Astrocyte (in vitro differentiated cells and primary cell): ENCODE results near the gene PTPN4. TPM values are rescaled to one million over a fixed set of nuclear protein-coding genes. Genes with fewer than 3 reads are reported as not detected.

Experiments used
- DNase-seq: peaks from one replicate; pipeline ENCODE4 v3.0.0-alpha.2; 2010; ENCODE audit warnings: low read depth
- FAIRE-seq: peaks from 2 replicates; lab custom pipeline; 2011; peaks lifted over from hg19 to GRCh38; lab: Jason Lieb, UNC
- H2AFZ ChIP-seq: 2 replicates; pipeline ENCODE4 v1.6.0; 2012; ENCODE audit warnings: low read depth, low read length, inconsistent platforms
- H3K27ac ChIP-seq: 2 replicates; pipeline ENCODE4 v1.5.1; 2011; ENCODE audit warnings: low read depth, low read length, inconsistent platforms
- H3K27me3 ChIP-seq: 2 replicates; pipeline ENCODE4 v1.6.0; 2011; ENCODE audit warnings: low read length, inconsistent platforms; ENCODE audit not compliant: insufficient read depth
- H3K36me3 ChIP-seq: 2 replicates; pipeline ENCODE4 v1.5.1; 2011; ENCODE audit warnings: low read length, inconsistent platforms; ENCODE audit not compliant: insufficient read depth
- H3K4me1 ChIP-seq: 2 replicates; pipeline ENCODE4 v1.5.1; 2011; ENCODE audit warnings: low read length, inconsistent platforms; ENCODE audit not compliant: insufficient read depth
- H3K4me2 ChIP-seq: 2 replicates; pipeline ENCODE4 v1.6.0; 2012; ENCODE audit warnings: low read length, inconsistent platforms
- H3K4me3 ChIP-seq: 2 replicates; pipeline ENCODE4 v1.5.1; 2011; ENCODE audit warnings: low read depth, mild to moderate bottlenecking, low read length, inconsistent platforms; ENCODE audit not compliant: insufficient read depth
- H3K79me2 ChIP-seq: 2 replicates; pipeline ENCODE4 v1.6.0; 2012; ENCODE audit warnings: mild to moderate bottlenecking, low read length, inconsistent platforms; ENCODE audit not compliant: insufficient read depth
- H3K9ac ChIP-seq: 2 replicates; pipeline ENCODE4 v1.6.0; 2012; ENCODE audit warnings: mild to moderate bottlenecking, low read length, inconsistent platforms
- H3K9me3 ChIP-seq: 2 replicates; pipeline ENCODE4 v1.5.1; 2012; ENCODE audit warnings: low read depth, mild to moderate bottlenecking, low read length, inconsistent platforms; ENCODE audit not compliant: insufficient read depth
- H4K20me1 ChIP-seq: 2 replicates; pipeline ENCODE4 v1.6.0; 2012; ENCODE audit warnings: low read length, inconsistent platforms; ENCODE audit not compliant: insufficient read depth
- H3K27ac Mint-ChIP-seq: one replicate; pipeline ENCODE4 v1.8.0; 2021; ENCODE audit warnings: mild to moderate bottlenecking, mixed read lengths; ENCODE audit not compliant: unreplicated experiment
- H3K27me3 Mint-ChIP-seq: one replicate; pipeline ENCODE4 v1.8.0; 2021; ENCODE audit warnings: low read depth, mixed read lengths; ENCODE audit not compliant: unreplicated experiment
- H3K36me3 Mint-ChIP-seq: one replicate; pipeline ENCODE4 v1.8.0; 2021; ENCODE audit warnings: low read depth, mixed read lengths; ENCODE audit not compliant: unreplicated experiment
- H3K4me1 Mint-ChIP-seq: one replicate; pipeline ENCODE4 v1.8.0; 2021; ENCODE audit warnings: low read depth, mixed read lengths; ENCODE audit not compliant: unreplicated experiment
- H3K4me3 Mint-ChIP-seq: one replicate; pipeline ENCODE4 v1.8.0; 2021; ENCODE audit warnings: mild to moderate bottlenecking, moderate library complexity, mixed read lengths; ENCODE audit not compliant: unreplicated experiment
- H3K9me3 Mint-ChIP-seq: one replicate; pipeline ENCODE4 v1.8.0; 2021; ENCODE audit warnings: mild to moderate bottlenecking, mixed read lengths; ENCODE audit not compliant: unreplicated experiment
- EZH2 ChIP-seq: IDR thresholded peaks from 2 replicates; pipeline ENCODE4 v1.6.1; 2012; ENCODE audit warnings: mild to moderate bottlenecking, low read length, inconsistent platforms; ENCODE audit not compliant: insufficient read depth
- total RNA-seq: library from RNA; stranded (reverse); gene quantifications from 2 replicates; pipeline ENCODE4 v1.2.1, GENCODE V29; 2021
- TF ChIP-seq, protein P1 (sequence below): IDR thresholded peaks from 2 replicates; pipeline ENCODE4 v1.5.1; 2011; ENCODE audit warnings: low read depth, mild to moderate bottlenecking, inconsistent platforms, low read length, moderate library complexity; ENCODE audit not compliant: insufficient read depth

Gene PTPN4
- total RNA-seq, 1 donor from 2014 or later: 38.2 TPM

GRCh38 chr2:119934319-119934718 is 174.6 kb downstream of the PTPN4 start:
- DNase-seq (no peak), FAIRE-seq (no peak)
- Histone ChIP-seq H3K27ac (no peak overlapping the region), H3K4me3 (no peak overlapping the region), H3K4me1 (no peaks in the 10 kb centered on the region), H3K27me3 (no peaks in the 10 kb centered on the region), H3K9ac (no peak overlapping the region), H4K20me1 (no peaks in the 10 kb centered on the region), H3K9me3 (no peaks in the 10 kb centered on the region), H2AFZ (no peak overlapping the region), H3K36me3 (no peaks in the 10 kb centered on the region), H3K4me2 (no peak overlapping the region), H3K79me2 (no peaks in the 10 kb centered on the region)
- H3K4me3 Mint-ChIP-seq: no peak overlapping the region
- H3K36me3 Mint-ChIP-seq: peaks cover 3% of the 10 kb centered on the region
- H3K9me3 Mint-ChIP-seq: no peaks in the 10 kb centered on the region
- no peak overlapping the region for H3K27ac Mint-ChIP-seq
- TF ChIP-seq, protein P1, sequence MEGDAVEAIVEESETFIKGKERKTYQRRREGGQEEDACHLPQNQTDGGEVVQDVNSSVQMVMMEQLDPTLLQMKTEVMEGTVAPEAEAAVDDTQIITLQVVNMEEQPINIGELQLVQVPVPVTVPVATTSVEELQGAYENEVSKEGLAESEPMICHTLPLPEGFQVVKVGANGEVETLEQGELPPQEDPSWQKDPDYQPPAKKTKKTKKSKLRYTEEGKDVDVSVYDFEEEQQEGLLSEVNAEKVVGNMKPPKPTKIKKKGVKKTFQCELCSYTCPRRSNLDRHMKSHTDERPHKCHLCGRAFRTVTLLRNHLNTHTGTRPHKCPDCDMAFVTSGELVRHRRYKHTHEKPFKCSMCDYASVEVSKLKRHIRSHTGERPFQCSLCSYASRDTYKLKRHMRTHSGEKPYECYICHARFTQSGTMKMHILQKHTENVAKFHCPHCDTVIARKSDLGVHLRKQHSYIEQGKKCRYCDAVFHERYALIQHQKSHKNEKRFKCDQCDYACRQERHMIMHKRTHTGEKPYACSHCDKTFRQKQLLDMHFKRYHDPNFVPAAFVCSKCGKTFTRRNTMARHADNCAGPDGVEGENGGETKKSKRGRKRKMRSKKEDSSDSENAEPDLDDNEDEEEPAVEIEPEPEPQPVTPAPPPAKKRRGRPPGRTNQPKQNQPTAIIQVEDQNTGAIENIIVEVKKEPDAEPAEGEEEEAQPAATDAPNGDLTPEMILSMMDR: no peak
- H3K27me3 Mint-ChIP-seq: no peaks in the 10 kb centered on the region
- H3K4me1 Mint-ChIP-seq: no peaks in the 10 kb centered on the region

DNA sequence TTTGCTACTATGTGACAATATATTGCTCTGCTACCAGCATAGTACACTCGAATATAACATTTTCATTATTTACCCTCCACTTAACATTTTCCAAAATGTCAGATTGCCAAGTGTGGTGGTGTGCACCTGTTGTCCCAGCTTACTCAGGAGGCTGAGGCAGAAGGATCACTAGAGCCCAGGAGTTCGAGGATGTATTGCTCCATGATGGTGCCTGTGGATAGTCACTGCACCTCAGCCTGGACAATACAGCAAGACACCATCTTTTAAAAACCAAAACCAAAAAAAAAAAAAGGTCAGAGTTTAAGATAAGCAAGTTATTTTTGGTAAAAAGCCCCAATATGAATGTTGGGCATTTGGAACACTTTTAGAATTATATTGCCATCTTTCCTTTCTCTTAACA is 178.0 kb downstream of the PTPN4 start:
- Histone ChIP-seq H4K20me1 (no peaks in the 10 kb centered on the region), H3K36me3 (no peaks in the 10 kb centered on the region), H3K9ac (no peak overlapping the region), H3K4me1 (no peaks in the 10 kb centered on the region), H3K79me2 (no peaks in the 10 kb centered on the region), H3K27ac (no peak overlapping the region), H3K27me3 (no peaks in the 10 kb centered on the region), H3K4me2 (no peak overlapping the region), H3K9me3 (no peaks in the 10 kb centered on the region), H3K4me3 (no peak overlapping the region), H2AFZ (no peak overlapping the region)
- H3K27me3 Mint-ChIP-seq: no peaks in the 10 kb centered on the region
- peaks cover 6% of the 10 kb centered on the region for H3K36me3 Mint-ChIP-seq
- TF ChIP-seq, protein P1: no peak
- TF ChIP-seq EZH2: no peak
- H3K4me1 Mint-ChIP-seq: peaks cover 1% of the 10 kb centered on the region
- H3K9me3 Mint-ChIP-seq: no peaks in the 10 kb centered on the region
- H3K27ac Mint-ChIP-seq: no peak overlapping the region
- FAIRE-seq (no peak), DNase-seq (no peak)
- H3K4me3 Mint-ChIP-seq: no peak overlapping the region

- no peak overlapping the region for H3K4me3 ChIP-seq
- no peaks in the 10 kb centered on the region for H3K4me1 ChIP-seq
- H3K79me2 ChIP-seq: no peaks in the 10 kb centered on the region
- H3K36me3 ChIP-seq: no peaks in the 10 kb centered on the region
- Mint-ChIP-seq H3K36me3 (peaks cover 6% of the 10 kb centered on the region), H3K27me3 (no peaks in the 10 kb centered on the region), H3K27ac (no peak overlapping the region), H3K9me3 (no peaks in the 10 kb centered on the region), H3K4me1 (peaks cover 1% of the 10 kb centered on the region), H3K4me3 (no peak overlapping the region)
- FAIRE-seq (no peak), DNase-seq (no peak)
- H2AFZ ChIP-seq: no peak overlapping the region
- H4K20me1 ChIP-seq: no peaks in the 10 kb centered on the region
- no peak overlapping the region for H3K4me2 ChIP-seq
- TF ChIP-seq, protein P1: no peak
- TF ChIP-seq EZH2: no peak
- H3K27me3 ChIP-seq: no peaks in the 10 kb centered on the region
- no peak overlapping the region for H3K27ac ChIP-seq
- H3K9me3 ChIP-seq: no peaks in the 10 kb centered on the region
- H3K9ac ChIP-seq: no peak overlapping the region
Observed at GRCh38 chr2:119939915-119940314, 180.2 kb downstream of the PTPN4 start.
